GM21576 (cell line): ENCODE data around the gene MAPKAPK5.
A peak's percentile ranks its signal among the peaks of the same experiment; 100 is the strongest.
"Not testable (repeated sequence)": the region's sequence is repeated elsewhere in the genome, so short reads cannot be mapped to it uniquely, and the experiment has no call there.

ENCODE experiments used
- ATAC-seq: cut with Tn5 transposase; IDR thresholded peaks from one replicate; pipeline ENCODE4 v1.9.1; 2021; ENCODE audit warnings: mild to moderate bottlenecking, moderate library complexity; ENCODE audit not compliant: unreplicated experiment

Gene MAPKAPK5

DNA sequence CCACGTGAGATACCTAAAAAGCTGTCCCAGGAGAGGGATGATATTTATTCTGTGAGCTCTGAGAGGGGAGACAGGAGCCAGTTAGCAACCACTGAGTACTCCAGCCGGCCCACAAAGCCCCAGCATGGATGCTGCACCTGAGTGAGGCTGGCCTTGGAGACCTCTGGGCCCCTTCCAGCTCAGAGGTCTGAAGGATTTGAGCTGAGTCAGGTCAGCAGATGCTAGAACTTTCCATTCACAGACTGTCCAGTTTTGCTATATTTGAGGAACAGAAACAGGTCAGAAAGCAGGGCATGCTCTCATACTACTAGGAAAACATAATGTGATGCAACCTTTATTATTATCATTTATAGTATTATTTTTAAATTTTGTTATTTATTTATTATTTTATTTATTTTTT lies 15.0 kb upstream of the MAPKAPK5 start:
- no peak for ATAC-seq

GRCh38 chr12:111827907-111828306 lies 14.1 kb upstream of the MAPKAPK5 start:
- no peak for ATAC-seq

GRCh38 chr12:111828338-111828979 lies 13.6 kb upstream of the MAPKAPK5 start:
- ATAC-seq, result no peak

GRCh38 chr12:111829635-111830034 lies 12.4 kb upstream of the MAPKAPK5 start:
- ATAC-seq, result not testable (repeated sequence)

DNA sequence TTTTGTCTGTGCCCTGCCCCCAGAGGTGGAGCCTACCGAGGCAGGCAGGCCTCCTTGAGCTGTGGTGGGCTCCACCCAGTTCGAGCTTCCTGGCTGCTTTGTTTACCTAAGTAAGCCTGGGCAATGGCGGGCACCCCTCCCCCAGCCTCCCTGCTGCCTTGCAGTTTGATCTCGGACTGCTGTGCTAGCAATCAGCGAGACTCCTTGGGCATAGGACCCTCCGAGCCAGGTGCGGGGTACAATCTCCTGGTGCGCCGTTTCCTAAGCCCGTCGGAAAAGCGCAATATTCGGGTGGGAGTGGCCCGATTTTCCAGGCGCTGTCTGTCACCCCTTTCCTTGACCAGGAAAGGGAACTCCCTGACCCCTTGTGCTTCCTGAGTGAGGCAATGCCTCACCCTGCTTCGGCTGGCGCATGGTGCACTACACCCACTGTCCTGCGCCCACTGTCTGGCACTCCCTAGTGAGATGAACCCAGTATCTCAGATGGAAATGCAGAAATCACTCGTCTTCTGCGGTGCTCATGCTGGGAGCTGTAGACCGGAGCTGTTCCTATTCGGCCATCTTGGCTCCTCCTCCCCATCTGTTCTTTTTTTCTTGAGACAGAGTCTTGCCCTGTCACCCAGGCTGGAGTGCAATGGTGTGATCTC lies 7.2 kb upstream of the MAPKAPK5 start:
- ATAC-seq, result not testable (repeated sequence)

DNA sequence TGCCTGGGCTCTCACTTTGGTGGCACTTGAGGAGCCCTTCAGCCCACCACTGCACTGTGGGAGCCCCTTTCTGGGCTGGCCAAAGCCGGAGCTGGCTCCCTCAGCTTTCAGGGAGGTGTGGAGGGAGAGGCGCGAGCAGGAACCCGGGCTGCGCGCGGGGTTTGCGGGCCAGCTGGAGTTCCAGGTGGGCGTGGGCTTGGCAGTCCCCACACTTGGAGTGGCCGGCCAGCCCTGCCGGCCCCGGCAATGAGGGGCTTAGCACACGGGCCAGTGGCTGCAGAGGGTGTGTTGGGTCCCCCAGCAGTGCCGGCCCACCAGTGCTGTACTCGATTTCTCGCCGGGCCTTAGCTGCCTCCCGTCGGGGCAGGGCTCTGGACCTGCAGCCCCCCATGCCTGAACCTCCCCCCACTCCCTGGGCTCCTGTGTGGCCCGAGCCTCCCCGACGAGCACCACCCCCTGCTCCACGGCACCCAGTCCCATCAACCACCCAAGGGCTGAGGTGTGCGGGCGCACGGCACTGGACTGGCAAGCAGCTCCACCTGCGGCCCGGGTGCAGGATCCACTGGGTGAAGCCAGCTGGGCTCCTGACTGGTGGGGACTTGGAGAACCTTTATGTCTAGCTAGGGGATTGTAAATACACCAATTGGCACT lies 6.4 kb upstream of the MAPKAPK5 start:
- not testable (repeated sequence) for ATAC-seq

DNA sequence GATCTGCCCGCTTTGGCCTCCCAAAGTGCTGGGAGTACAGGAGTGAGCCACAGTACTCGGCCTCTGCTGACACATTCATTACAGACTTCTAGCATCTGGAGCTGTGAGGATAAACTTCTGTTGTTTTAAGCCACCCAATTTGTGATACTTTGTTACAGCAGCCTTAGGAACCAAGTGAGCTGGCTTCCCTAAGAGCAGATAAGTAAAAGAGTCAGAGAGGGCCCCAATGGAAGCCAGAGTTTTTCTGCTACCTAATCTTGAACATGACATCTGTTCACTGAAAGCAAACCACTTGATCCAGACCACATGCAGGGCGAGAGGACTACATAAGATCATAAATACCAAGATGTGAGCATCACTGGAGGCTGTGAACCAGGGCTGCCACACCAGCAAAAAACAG lies 3.7 kb upstream of the MAPKAPK5 start:
- no peak for ATAC-seq

DNA sequence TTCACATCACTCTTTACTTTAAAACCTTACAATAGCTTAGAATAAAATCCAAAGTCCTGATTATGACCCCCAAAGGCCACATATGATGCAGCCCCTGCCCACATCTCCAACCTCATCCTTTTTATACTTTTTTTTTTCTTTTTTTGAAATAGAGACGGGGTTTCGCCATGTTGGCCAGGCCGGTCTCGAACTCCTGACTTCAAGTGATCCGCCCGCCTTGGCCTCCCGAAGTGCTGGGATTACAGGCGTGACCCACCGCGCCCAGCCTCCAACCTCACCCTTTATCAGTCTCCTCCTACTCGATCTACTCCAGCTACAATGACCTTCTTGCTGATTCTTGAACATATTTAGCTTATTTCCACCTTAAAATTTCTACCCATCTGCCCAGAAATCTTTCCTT lies 1.2 kb upstream of the MAPKAPK5 start:
- ATAC-seq, result no peak

- peak; percentile 6 for ATAC-seq
Measured at GRCh38 chr12:111841236-111841749, 735 bp upstream of the MAPKAPK5 start.

DNA sequence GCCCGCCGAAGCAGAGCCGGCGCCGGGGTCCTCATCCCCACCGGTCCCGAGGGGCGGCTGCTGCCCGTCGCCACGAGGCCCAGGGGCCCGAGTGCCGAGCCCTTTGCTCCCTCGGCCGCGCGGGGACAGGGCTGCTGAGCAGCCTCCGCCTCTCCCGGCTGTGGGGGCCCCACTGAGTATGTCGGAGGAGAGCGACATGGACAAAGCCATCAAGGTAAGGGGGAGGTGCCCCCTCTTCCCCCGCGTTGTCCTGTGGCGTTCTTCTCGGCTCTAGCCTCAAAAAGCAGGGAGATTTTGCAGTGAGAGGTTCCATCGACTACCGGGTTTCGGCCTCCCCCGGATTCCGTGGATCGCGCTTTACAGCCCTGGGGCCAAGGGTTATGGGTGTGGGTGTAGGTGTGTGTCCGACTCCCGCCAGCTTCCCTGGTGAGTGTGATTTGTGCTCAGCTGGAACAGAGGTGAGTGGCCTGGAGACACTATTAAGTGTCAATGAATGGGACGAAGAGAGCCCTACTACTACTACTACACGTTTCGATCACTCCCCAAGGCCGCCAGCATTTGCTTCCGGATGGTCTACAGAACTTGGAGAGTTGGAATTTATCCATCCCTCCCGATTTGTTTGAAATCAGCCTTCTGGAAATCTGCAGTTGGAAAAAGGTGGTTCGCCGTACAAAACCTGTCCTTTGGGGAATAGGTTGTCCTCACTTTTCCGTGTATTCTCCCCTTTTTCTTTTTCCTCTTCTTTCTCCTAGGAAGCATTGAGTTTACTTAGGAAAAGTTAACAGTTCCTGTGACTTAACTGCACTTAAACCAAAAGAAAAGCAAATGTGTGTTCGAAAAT lies 748 bp downstream of the MAPKAPK5 start:
- peak; percentile 17 for ATAC-seq

DNA sequence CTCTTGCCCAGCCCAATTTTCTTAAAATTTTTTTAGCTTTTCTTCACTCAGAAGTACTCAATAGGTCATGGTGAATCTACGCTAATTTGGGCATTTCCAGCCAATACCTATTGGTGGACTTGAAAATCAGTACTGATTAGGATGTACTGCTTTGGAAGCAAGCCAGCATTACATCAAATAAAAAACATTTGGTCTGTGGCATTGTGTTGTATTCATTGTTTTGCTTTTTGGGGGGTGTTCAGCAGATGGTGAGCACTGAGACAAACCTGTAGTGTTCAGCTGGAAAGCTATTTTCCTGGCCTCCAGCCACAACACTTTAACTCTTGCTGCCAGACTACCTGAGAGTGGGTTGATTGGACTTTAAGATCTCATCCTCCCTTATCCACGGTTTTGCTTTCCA lies 4.0 kb downstream of the MAPKAPK5 start:
- ATAC-seq, result no peak

DNA sequence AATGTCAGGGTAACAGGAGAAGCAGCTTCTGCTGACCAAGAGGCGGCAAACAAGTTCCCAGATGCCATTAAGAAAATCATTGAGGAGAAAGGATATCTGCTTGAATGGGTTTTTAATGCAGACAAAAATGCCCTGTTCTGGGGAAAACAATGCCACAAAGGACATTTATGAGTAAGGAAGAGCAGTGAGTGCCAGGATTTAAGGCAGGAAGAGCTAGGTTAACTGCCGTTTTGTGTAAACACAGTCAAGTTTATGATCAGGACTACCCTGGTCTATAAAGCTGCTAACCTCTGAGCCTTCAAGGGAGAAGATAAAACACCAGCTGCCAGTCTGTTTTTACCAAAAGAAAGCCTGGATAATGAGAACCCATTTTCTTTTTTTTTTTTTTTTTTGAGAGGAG lies 8.5 kb downstream of the MAPKAPK5 start:
- no peak for ATAC-seq

- ATAC-seq, result no peak
Measured at GRCh38 chr12:111858186-111858585, 16.2 kb downstream of the MAPKAPK5 start.

- ATAC-seq, result no peak
Measured at GRCh38 chr12:111858778-111859177, 16.8 kb downstream of the MAPKAPK5 start.

DNA sequence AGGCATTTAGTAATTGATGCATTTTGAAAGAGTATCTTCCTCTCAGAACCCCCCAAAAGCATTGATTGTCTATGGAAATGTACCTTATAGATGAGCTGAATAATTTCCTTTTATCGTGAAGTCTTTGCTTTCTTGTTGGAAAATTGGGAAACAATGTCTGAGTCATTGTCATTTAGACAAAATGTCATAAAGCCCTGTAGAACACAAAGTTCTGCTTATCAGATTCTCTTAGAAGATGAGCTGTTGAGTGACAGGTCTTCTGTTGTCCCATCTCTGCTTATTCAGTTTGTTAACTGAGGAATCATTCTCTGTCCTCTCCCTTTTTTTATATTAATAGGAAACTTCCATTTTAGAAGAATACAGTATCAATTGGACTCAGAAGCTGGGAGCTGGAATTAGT lies 22.9 kb downstream of the MAPKAPK5 start:
- no peak for ATAC-seq

- ATAC-seq, result no peak
Measured at GRCh38 chr12:111867531-111867930, 25.5 kb downstream of the MAPKAPK5 start.

DNA sequence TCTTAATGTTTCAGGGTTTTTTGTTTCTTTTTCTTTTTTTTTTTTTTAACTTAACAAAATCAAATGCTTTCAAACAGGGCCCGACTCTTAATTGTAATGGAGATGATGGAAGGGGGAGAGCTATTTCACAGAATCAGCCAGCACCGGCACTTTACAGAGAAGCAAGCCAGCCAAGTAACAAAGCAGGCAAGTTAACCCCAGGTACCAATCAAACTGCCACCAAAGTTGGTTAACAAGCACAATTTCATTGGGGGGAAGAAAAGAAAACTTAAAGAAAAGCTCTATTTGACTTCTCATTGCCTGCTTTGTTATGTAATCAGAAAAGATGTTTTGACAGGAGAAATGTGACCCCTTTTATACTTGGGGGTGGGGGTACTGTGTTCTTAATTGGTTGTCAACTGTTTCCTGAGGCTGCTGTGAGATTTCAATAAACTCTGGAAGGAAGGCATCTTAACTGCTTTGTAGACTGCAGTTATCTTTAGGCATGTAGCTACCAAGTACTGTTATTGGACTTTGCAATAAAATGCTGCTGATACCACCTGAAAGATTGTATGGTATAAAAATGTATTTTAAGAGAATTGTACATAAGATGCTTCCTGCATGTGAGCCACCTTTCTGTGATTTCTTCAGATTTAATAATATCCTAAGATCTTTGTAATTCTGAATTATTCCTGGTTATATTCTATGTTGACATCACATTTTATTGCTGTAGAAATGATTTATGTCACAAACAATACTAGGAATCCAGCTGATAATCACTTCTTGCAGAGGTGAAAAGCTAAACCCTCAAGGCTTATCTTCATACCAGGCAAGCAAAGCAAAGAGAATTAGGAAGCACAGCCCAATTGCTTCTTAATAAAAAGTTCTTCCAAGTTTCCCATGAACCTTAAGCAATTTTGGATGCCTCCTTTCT lies 26.9 kb downstream of the MAPKAPK5 start:
- no peak for ATAC-seq

DNA sequence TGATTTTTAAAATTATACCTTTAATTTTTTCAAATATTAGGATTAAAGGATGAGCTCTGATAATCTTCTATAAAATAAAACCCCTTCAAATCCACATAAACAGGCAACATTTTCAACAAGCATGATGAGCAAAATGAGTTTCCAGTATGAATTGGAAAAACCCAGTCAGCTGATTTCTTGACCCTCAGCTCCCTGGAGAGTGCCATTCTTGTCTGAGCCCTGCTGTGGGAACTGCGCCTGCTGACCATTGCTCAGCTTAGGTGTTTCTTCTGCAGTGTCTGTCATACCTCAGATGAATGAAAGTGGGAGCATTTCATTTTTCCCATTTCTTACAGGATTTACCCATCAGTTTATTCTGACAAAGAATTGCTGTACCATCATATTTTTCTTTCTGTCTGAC lies 27.6 kb downstream of the MAPKAPK5 start:
- no peak for ATAC-seq

DNA sequence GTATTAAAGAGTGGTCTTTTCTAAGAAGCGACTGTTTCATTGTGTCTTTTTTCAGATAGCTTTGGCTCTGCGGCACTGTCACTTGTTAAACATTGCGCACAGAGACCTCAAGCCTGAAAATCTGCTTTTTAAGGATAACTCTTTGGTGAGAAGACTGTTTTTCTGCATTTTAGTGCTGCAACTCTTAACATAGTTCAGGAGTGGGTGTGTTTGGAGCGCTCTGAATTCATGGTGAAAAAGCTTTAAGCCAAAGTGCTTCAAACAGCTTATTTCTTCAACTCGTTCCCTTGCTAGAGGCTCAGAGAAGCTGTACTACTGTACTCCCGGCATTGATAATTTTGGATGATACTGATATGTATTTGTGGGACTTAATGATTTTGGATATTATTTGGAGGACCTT lies 28.2 kb downstream of the MAPKAPK5 start:
- no peak for ATAC-seq

- ATAC-seq, result no peak
Measured at GRCh38 chr12:111870706-111871105, 28.7 kb downstream of the MAPKAPK5 start.
